ENCODE measurements around the gene ANAPC2.

ANAPC2 gene

DNA sequence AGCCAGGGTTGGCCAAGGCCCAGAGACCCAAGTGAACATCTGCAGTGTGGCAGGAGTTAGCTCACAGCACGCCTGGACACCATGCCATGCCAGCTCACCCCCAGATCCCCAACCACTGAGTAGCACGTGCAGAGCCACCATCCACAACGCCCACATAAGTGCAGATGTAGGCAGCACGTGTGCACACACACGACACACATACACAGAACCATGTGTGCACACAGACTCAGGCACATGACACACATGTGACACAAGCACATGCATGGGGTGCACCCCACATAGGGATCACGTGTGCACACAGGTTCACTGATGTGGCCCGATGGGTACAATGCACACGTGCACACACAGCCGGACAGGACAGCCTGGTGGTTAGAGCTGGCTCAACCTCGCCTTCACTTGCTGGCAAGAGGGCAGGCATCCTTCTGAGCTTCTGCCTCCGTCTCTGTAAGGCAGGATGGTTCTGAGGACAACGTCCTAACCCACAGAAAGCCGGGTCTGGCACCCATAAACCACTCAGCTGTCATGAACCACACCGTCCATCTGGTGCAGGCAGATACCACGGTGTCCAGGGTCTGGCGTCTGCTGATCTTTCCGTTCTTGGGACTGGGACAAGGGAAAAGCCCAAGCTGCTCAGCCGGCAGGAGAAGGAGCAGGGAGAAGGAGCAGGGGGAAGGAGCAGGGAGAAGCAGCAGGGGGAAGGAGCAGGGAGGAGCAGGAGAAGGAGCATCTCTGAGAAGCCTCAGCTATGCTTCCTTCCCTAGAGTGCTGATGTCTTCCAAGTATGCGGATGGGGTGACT is 30.5 kb downstream of the ANAPC2 start:
- in situ Hi-C loops (cut with HindIII; ENCODE audit: low sequenced_read_pairs), result no loop called here
- H3K4me3 ChIP-seq (ENCODE audit: low read depth, low read length), result no peak overlapping the region
- TF ChIP-seq CTCF (IDR thresholded peaks at IDR 0.05; ENCODE audit: low read depth, low read length), result no peak
- no peak for DNase-seq (ENCODE audit: low read depth, low spot score)

DNA sequence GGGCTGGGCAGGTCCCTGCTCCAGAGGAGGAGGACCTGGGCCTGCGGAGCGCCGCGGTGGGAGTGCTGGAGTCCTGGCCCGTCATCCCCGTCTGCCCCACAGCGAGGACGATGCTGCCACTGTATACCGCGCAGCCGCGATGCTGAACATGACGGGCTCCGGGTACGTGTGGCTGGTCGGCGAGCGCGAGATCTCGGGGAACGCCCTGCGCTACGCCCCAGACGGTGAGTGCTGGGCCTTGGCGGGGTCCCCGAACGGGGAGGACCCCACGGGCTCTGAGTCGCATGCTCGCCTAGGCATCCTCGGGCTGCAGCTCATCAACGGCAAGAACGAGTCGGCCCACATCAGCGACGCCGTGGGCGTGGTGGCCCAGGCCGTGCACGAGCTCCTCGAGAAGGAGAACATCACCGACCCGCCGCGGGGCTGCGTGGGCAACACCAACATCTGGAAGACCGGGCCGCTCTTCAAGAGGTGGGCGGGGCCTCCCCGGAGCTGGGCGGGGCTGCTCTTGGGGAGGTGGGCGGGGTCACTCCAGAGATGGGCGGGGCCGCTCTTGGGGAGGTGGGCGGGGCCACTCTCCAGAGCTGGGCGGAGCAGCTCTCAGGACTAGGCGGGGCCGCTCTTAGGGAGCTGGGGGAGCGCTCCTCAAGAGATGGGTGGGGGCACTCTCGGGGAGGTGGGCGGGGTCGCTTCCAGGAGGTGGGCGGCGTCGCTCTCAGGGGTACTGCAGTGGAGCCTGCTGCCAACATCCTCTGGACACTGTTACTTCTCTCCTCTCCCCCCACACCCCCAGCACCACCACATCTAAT is 31.6 kb downstream of the ANAPC2 start:
- no peak for TF ChIP-seq CTCF (IDR thresholded peaks at IDR 0.05; ENCODE audit: low read depth, low read length)
- in situ Hi-C loops (cut with HindIII; ENCODE audit: low sequenced_read_pairs), result no loop called here
- peak overlapping the region; percentile 26 for H3K4me3 ChIP-seq (ENCODE audit: low read depth, low read length)
- DNase-seq (ENCODE audit: low read depth, low spot score), result peak; percentile 26

DNA sequence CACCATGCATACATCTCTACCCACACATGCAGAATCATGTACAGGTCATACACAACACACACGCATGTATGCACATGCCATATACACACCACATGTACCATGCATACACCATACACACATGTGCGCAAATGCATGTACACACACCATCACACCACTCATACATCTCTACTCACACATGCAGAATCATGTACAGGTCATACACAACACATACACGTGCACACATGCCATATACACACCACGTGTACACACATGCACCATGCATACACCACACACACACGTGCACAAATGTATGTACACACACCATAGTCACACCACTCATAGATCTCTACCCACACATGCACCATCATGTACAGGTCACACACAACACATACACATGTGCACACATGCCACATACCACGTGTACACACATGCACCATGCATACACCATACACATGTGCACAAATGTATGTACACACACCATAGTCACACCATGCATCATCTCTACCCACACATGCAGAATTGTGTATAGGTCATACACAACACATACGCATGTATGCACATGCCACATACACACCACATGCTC is 35.4 kb downstream of the ANAPC2 start:
- DNase-seq (ENCODE audit: low read depth, low spot score), result no peak
- in situ Hi-C loops (cut with HindIII; ENCODE audit: low sequenced_read_pairs), result no loop called here
- H3K4me3 ChIP-seq (ENCODE audit: low read depth, low read length), result no peak overlapping the region
- TF ChIP-seq CTCF (IDR thresholded peaks at IDR 0.05; ENCODE audit: low read depth, low read length), result no peak

DNA sequence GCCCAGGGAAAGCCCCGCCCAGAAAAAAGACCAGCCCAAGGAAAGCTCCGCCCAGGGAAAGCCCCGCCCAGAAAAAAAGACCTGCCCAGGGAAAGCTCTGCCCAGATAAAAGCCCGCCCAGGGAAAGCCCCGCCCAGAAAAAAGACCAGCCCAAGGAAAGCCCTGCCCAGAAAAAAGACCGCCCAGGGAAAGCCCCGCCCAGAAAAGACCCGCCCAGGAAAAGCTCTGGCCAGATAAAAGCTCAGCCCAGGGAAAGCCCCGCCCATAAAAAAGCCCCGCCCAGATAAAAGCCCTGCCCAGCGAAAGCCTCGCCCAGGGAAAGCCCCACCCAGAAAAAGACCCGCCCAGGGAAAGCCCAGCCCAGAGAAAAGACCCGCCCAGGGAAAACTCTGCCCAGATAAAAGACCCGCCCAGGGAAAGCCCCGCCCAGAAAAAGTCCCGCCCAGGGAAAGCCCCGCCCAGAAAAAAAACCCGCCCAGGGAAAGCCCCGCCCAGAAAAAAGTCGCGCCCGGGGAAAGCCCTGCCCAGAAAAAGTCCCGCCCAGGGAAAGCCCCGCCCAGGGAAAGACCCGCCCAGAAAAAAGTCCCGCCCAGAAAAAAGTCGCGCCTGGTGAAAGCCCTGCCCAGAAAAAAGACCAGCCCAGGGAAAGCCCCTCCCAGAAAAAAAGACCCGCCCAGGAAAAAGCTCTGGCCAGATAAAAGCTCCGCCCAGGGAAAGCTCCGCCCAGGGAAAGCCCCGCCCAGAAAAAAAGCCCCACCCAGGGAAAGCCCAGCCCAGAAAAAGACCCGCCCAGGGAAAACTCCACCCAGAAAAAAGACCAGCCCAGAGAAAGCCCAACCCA is 37.5 kb downstream of the ANAPC2 start:
- TF ChIP-seq CTCF (IDR thresholded peaks at IDR 0.05; ENCODE audit: low read depth, low read length), result no peak
- in situ Hi-C loops (cut with HindIII; ENCODE audit: low sequenced_read_pairs), result no loop called here

GRCh38 chr9:137149942-137150616 is 38.3 kb downstream of the ANAPC2 start:
- DNase-seq (ENCODE audit: low read depth, low spot score), result no peak
- TF ChIP-seq CTCF (IDR thresholded peaks at IDR 0.05; ENCODE audit: low read depth, low read length), result no peak
- in situ Hi-C loops (cut with HindIII; ENCODE audit: low sequenced_read_pairs), result no loop called here
- no peak overlapping the region for H3K4me3 ChIP-seq (ENCODE audit: low read depth, low read length)

More for the DNA sequence above, 37.5 kb downstream of the ANAPC2 start:
- peak; percentile 33 for DNase-seq (ENCODE audit: low read depth, low spot score)
- no peak overlapping the region for H3K4me3 ChIP-seq (ENCODE audit: low read depth, low read length)

Data from astrocyte of the spinal cord (primary cell).